ENCODE data around the gene EXOC3L1. TPM values are rescaled to one million over a fixed set of nuclear protein-coding genes. Genes with fewer than 3 reads are reported as not detected.

EXOC3L1 gene
- total RNA-seq, 2 donors from 2014 or later: 0.97 to 1.8 TPM

- peaks cover 76% of the 10 kb centered on the region for H3K27me3 Mint-ChIP-seq (ENCODE audit: insufficient read depth)
- H3K9ac ChIP-seq (ENCODE audit: extremely low read depth, low read length, poor library complexity, severe bottlenecking): no peak overlapping the region
Observed at GRCh38 chr16:67173808-67174705, 15.9 kb downstream of the EXOC3L1 start.

DNA sequence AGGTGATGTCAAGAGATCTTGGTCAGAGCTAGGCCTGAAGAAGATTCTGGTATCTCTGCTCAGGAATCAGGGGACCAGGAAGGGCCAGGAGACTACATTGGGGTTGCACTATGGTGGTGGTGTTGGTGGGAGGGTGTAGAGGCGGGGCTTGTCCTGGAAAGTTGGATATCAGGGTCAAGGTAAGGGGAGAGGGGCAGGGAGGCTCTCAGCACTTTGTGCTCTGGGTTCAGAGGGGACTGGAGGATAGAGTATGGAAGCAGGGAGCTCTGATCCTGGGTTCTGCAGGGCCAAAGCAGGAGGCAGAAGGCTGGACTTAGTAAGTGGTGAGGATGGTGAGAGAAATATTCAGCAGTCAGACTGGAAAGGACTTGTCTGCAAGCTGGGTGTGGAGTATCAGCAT, 16.6 kb downstream of the EXOC3L1 start:
- H3K4me3 ChIP-seq (ENCODE audit: low read length): peak overlapping the region; percentile 76
- no peaks in the 10 kb centered on the region for H3K36me3 ChIP-seq (ENCODE audit: control insufficient read depth, insufficient read depth, low read length)
- TF ChIP-seq, protein P1, sequence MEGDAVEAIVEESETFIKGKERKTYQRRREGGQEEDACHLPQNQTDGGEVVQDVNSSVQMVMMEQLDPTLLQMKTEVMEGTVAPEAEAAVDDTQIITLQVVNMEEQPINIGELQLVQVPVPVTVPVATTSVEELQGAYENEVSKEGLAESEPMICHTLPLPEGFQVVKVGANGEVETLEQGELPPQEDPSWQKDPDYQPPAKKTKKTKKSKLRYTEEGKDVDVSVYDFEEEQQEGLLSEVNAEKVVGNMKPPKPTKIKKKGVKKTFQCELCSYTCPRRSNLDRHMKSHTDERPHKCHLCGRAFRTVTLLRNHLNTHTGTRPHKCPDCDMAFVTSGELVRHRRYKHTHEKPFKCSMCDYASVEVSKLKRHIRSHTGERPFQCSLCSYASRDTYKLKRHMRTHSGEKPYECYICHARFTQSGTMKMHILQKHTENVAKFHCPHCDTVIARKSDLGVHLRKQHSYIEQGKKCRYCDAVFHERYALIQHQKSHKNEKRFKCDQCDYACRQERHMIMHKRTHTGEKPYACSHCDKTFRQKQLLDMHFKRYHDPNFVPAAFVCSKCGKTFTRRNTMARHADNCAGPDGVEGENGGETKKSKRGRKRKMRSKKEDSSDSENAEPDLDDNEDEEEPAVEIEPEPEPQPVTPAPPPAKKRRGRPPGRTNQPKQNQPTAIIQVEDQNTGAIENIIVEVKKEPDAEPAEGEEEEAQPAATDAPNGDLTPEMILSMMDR (conservative IDR thresholded peaks at IDR 0.05): no peak
- no peak overlapping the region for H3K27ac ChIP-seq (ENCODE audit: low read depth, low read length)
- Mint-ChIP-seq H3K9me3 (no peaks in the 10 kb centered on the region), H3K27ac (no peak overlapping the region), H3K4me3 (peak overlapping the region; percentile 55), H3K4me1 (peaks cover 24% of the 10 kb centered on the region), H3K36me3 (ENCODE audit: low read depth) (peaks cover 9% of the 10 kb centered on the region), H3K27me3 (ENCODE audit: insufficient read depth) (peaks cover 83% of the 10 kb centered on the region)
- peak; percentile 61 for DNase-seq
- H3K27me3 ChIP-seq (ENCODE audit: control insufficient read depth, insufficient read depth, low read length, poor library complexity, severe bottlenecking): peaks cover 75% of the 10 kb centered on the region
- no peak overlapping the region for H3K9ac ChIP-seq (ENCODE audit: extremely low read depth, low read length, poor library complexity, severe bottlenecking)
- 85 to 86% methylated on average over 1 of the region's 1 CpG for WGBS, 2 experiments (ENCODE audit: insufficient coverage in 1 of 2, insufficient read length in 1 of 2)
- H3K9me3 ChIP-seq (ENCODE audit: control insufficient read depth, low read length): no peaks in the 10 kb centered on the region
- H3K4me1 ChIP-seq (ENCODE audit: control insufficient read depth, insufficient read depth, low read length): no peaks in the 10 kb centered on the region

More at GRCh38 chr16:67173808-67174705, 15.9 kb downstream of the EXOC3L1 start:
- peak; percentile 91 for DNase-seq
- Mint-ChIP-seq H3K36me3 (ENCODE audit: low read depth) (peaks cover 9% of the 10 kb centered on the region), H3K27ac (peak overlapping the region; percentile 7), H3K4me1 (peaks cover 24% of the 10 kb centered on the region), H3K9me3 (no peaks in the 10 kb centered on the region), H3K4me3 (peak overlapping the region; percentile 55)
- Histone ChIP-seq H3K4me1 (ENCODE audit: control insufficient read depth, insufficient read depth, low read length) (no peaks in the 10 kb centered on the region), H3K27me3 (ENCODE audit: control insufficient read depth, insufficient read depth, low read length, poor library complexity, severe bottlenecking) (peaks cover 72% of the 10 kb centered on the region), H3K36me3 (ENCODE audit: control insufficient read depth, insufficient read depth, low read length) (no peaks in the 10 kb centered on the region), H3K27ac (ENCODE audit: low read depth, low read length) (no peak overlapping the region), H3K9me3 (ENCODE audit: control insufficient read depth, low read length) (no peaks in the 10 kb centered on the region), H3K4me3 (ENCODE audit: low read length) (peak overlapping the region; percentile 76)
- TF ChIP-seq, protein P1 (conservative IDR thresholded peaks at IDR 0.05): peak; percentile 34
- 5 to 7% methylated on average over 32 to 71 of the region's 71 CpGs for WGBS, 2 experiments (ENCODE audit: insufficient coverage in 1 of 2, insufficient read length in 1 of 2)

DNA sequence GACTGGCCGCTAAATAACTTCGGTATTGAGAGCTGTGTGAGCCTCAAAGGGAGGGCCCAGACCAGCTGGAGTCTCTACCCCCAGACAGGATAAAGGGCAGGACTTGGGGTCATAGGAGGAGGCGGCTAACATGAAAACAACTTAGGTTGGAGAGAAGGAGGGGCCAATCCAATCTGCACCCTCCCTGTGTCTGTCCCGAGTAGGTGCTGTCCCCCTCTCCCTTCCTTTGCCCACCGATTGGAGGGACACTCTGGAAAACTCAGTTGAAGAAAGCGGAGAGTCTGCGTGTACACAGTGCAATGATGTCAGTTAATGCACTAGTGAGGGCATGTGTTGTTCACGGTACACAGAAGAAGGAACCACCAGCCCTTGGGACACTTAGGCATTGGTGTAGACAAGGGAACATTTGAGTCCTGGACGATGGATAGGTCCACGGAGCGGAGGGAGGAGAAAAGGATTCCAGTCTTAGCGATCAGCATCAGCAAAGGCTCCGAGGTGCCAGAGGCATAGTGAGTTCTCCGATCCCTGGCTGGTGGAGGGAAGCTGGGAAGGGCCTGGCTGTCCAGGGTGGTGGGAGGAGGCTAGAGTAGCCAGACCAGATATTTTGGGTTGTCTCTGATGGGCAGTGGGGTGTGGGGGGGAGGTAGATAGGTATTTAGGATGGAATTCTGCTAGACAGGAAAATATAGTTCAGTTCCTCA, 18.8 kb downstream of the EXOC3L1 start:
- peak overlapping the region; percentile 27 for H3K27ac Mint-ChIP-seq
- DNase-seq: peak; percentile 65

More for the DNA sequence above, 18.8 kb downstream of the EXOC3L1 start:
- H3K27ac ChIP-seq (ENCODE audit: low read depth, low read length): no peak overlapping the region
- 49 to 56% methylated on average over 12 to 14 of the region's 14 CpGs for WGBS, 2 experiments (ENCODE audit: insufficient coverage in 1 of 2, insufficient read length in 1 of 2)
- Mint-ChIP-seq H3K4me1 (peaks cover 21% of the 10 kb centered on the region), H3K27me3 (ENCODE audit: insufficient read depth) (peaks cover 90% of the 10 kb centered on the region), H3K36me3 (ENCODE audit: low read depth) (peaks cover 5% of the 10 kb centered on the region), H3K4me3 (peak overlapping the region; percentile 63), H3K9me3 (no peaks in the 10 kb centered on the region)
- no peaks in the 10 kb centered on the region for H3K36me3 ChIP-seq (ENCODE audit: control insufficient read depth, insufficient read depth, low read length)
- no peaks in the 10 kb centered on the region for H3K9me3 ChIP-seq (ENCODE audit: control insufficient read depth, low read length)
- peaks cover 83% of the 10 kb centered on the region for H3K27me3 ChIP-seq (ENCODE audit: control insufficient read depth, insufficient read depth, low read length, poor library complexity, severe bottlenecking)
- no peaks in the 10 kb centered on the region for H3K4me1 ChIP-seq (ENCODE audit: control insufficient read depth, insufficient read depth, low read length)
- H3K4me3 ChIP-seq (ENCODE audit: low read length): peak overlapping the region; percentile 76
- H3K9ac ChIP-seq (ENCODE audit: extremely low read depth, low read length, poor library complexity, severe bottlenecking): no peak overlapping the region
- TF ChIP-seq, protein P1 (conservative IDR thresholded peaks at IDR 0.05): no peak
